HG03135 (cell line): ENCODE measurements around the gene DMXL1.

Experiments
- ATAC-seq: cut with Tn5 transposase; IDR thresholded peaks from one replicate; pipeline ENCODE4 v1.9.1; 2021; ENCODE audit warnings: mild to moderate bottlenecking, moderate library complexity; ENCODE audit not compliant: unreplicated experiment

DMXL1 gene

GRCh38 chr5:119287547-119288111 is 216.7 kb downstream of the DMXL1 start:
- peak; percentile 47 for ATAC-seq

- no peak for ATAC-seq
These were observed 217.6 kb downstream of the DMXL1 start for GRCh38 chr5:119288379-119289033.

GRCh38 chr5:119289438-119290044 is 218.7 kb downstream of the DMXL1 start:
- ATAC-seq, result no peak

GRCh38 chr5:119290161-119290569 is 219.3 kb downstream of the DMXL1 start:
- ATAC-seq, result peak; percentile 88

GRCh38 chr5:119290607-119291006 is 219.7 kb downstream of the DMXL1 start:
- no peak for ATAC-seq

- ATAC-seq, result no peak
These were observed 220.2 kb downstream of the DMXL1 start for GRCh38 chr5:119291056-119291455.

- no peak for ATAC-seq
These were observed 221.0 kb downstream of the DMXL1 start for GRCh38 chr5:119291877-119292276.

- ATAC-seq, result no peak
These were observed 222.0 kb downstream of the DMXL1 start for GRCh38 chr5:119292701-119293515.

GRCh38 chr5:119293516-119293829 is 222.6 kb downstream of the DMXL1 start:
- no peak for ATAC-seq
